COLO829 (cell line): ENCODE measurements around the gene UNC45B.
"Not testable (repeated sequence)": the region's sequence is repeated elsewhere in the genome, so short reads cannot be mapped to it uniquely, and the experiment has no call there.

Experiments used
- DNase-seq: peaks from one replicate; pipeline ENCODE4 v3.0.0; 2012; ENCODE audit warnings: low spot score

UNC45B gene

DNA sequence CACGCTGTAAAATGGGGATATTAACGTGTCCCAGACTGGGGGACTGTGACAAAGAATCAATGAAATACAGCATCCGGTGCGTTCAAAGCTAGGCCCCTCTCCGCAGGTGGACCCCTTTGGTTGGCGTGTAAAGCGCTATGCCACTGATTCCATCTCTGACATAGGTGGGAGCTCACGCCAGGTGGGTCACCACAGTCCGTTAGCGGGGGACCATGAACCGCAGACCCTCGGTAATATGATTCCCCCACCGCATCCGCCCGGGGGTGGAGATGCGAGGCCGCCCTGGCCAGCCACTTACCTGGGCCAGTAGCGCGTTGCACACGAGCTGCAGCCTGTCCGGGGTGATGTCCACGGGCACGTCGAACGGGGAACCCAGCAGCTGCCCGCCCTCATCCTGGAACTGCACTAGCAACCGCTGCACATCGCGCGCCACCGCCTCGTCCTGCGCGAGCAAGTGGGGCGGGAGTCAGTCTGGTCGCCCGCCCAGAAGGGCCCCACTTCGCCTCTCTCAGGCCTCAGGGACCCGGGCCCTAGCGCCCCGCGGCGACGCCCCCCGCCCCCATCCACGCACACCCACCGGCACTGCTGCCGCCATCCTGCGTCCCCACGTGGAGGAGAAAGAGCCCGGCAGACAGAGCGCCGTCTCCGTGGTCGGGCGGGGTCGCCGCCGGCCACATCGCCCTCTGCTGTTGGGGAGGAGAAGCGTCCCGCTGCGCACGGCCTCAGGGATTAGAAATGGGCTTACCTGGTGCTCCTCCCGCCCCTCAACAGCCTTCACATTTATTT is 5.7 kb upstream of the UNC45B start, which contains the start of gene NLE1:
Gene NLE1, minus strand, starts transcription at position 623 of the 786 bp plus-strand sequence. Its CDS starts 28 bp downstream, at position 595.
- peak; percentile 75 for DNase-seq

DNA sequence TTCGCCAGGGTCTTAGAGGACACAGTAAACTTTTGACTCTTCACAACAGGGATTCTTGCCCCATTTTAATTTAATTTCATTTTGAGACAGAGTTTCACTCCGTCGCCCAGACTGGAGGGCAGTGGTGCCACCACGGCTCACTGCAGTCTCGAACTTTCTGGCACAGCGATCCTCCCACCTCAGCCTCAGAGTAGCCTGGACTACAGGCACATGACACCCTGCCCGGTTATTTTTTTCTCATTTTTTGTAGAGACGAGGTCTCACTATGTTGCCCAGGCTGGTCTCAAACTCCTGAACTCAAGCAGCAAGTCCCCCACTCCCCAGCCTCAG is 5.2 kb upstream of the UNC45B start:
- DNase-seq = no peak

DNA sequence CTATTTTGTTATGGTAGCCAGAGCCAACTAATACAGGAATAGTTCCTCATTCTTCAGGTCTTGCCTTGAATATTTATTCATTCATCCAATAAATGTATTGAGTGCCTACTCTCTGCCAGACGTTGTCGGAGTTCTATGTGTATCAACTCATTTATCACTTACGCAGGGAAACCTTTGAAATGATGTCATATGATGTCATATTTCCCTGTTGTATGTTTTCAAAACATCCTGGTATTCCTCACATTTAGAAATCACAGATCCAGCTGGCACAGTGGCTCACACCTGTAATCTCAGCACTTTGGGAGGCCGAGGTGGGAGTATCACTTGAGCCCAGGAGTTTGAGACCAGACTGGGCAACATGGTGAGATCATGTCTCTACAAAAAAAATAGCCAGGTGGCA is 2.8 kb upstream of the UNC45B start:
- no peak for DNase-seq

DNA sequence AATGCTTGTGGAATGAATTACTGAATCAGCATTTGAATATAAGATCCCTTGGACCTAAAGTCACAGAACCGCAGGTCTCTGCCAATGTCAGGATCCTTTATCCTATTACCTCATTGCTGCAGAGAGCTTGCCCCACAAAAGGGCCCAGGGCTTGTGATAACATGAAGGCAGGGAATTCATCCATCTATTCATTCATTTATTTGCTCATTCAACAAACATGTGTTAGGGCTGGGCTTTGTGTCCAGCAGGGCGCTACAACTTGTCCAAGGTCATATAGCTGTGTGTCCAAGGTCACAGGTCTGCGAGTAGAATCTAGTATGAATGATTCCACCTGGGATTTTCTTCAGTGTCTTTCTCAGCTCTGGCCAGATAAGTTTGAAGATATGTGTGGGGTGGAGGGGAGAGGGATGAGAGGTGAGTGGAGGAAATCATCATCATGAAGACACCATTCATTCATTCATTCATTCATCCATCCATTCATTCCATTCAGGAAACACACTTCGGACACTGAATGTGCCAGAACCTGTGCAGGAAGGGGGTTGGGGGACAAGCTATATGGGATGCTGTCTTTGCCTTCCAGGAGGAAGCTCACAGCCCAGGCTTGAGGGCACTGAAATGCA is 1.3 kb upstream of the UNC45B start:
- DNase-seq = no peak

DNA sequence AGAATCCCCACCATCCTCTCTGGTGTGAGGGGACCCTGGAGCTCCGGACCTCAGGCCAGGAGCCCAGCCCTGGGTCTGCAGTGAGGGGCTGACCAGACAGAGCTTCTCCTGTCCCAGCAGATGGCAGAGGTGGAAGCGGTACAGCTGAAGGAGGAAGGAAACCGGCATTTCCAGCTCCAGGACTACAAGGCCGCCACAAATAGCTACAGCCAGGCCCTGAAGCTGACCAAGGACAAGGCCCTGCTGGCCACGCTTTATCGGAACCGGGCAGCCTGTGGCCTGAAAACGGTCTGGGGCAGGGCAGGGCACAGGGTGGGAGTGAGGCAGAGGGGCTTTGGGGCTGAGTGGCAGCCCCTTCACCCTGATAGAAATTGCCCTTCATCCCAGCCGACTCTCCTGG is 527 bp downstream of the UNC45B start:
- DNase-seq = no peak

DNA sequence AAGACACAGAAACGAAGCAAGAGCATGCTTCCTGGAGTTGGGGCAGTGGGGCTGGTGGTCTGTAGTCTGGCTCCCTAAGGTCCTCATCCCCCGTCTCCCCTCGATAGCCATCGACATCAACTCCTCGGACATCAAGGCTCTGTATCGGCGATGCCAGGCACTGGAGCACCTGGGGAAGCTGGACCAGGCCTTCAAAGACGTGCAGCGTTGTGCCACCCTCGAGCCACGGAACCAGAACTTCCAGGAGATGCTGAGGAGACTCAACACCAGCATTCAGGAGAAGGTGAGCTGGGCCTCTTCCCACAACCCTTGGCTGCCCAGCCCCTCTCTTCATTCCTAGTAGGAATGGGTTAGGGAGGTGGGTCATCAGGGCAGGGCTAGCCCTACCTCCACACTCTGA is 2.3 kb downstream of the UNC45B start:
- no peak for DNase-seq

DNA sequence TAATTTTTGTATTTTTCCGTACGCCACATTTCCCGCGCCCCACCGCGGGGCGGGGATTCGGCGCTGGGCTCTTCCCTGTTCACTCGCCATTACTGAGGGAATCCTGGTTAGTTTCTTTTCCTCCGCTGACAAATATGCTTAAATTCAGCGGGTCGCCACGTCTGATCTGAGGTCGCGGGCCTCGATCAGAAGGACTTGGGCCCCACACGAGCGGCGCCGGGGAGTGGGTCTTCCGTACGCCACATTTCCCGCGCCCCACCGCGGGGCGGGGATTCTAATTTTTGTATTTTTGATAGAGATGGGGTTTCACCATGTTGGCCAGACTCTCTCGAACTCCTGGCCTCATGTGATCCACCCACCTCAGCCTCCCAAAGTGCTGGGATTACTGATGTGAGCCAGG is 3.5 kb downstream of the UNC45B start:
- DNase-seq = not testable (repeated sequence)

DNA sequence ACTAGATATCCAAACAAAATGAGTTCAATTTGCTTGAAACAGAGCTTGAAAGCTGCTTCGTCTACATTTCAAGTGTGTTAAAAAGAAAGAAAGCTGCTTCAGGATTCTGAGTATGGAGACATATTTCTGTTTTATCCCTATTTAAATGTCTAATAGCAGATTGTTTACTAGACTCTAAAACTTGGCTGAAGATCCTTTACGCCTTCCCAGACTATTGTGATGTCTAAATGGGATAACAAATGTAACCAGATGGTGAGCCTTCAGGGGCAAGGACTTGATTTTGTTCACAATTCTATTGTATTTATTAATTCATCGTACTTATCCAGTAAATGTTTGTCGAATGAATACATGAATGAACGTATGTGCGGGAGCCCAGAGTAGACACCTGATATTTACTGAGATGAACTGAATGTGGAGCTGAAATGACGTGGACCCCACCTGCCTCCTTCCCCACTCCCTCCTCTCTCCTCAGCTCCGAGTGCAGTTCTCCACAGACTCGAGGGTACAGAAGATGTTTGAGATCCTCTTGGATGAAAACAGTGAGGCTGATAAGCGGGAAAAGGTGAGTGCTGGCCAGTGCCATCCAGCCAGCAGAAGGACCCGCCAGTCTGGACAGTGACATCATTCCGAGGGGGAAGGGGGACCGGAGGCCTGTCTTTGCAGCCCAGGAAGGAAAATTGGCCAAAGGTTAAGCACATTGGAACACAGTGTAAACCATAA is 5.0 kb downstream of the UNC45B start:
- no peak for DNase-seq

DNA sequence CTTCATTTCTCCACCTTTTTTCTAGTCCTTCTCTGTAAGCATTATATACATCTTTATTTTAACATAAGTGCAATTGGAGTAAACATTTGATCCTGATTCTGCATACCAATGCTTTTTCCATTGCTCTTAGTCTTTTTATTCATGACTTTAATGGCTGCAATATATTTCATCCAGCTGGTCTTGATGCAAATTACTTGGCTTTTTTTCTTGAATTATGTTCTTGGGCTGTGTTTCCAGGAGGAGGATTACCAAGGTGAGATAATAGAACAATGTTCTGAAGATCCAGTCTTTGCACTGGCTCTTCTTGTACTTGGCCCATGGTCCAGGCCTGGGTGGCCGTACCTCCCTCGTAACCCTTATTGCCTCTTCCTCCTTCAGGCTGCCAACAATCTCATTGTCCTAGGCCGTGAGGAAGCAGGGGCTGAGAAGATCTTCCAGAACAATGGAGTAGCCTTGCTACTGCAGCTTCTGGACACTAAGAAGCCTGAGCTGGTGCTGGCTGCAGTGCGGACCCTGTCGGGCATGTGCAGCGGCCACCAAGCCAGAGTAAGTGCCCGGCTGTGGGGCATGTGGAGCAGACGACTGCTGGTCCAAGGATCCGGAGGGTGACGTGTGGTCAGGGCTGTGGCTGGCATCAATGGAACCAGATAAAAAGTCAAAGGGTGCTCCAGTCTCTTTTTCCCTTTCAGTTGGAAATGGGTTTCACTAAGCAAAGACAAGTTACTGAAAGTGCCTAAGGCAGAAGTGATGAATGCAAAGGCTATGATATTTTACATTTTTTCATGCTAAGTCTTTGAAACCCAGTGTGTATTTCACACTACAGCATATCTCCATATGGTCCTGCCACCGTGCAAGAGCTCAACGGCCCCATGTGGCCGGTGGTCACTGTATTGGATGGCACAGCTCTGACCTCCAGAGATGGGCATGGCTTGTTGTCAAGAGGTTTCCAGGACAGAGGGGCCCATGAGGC is 6.9 kb downstream of the UNC45B start:
- DNase-seq = no peak

DNA sequence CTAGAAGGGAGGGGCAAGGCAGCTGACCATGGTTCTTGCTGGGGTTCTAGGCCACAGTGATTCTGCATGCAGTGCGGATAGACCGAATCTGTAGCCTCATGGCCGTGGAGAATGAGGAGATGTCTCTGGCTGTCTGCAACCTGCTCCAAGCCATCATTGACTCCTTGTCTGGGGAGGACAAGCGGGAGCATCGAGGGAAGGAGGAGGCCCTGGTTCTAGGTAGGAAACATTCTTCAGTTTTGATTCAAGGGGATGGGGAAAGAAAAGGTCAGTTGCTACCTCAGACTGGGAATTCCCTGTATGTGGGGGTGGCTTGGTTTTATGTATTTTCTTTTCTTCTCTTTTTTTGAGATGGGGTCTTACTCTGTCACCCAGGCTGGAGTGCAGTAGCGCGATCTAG is 7.6 kb downstream of the UNC45B start:
- no peak for DNase-seq

DNA sequence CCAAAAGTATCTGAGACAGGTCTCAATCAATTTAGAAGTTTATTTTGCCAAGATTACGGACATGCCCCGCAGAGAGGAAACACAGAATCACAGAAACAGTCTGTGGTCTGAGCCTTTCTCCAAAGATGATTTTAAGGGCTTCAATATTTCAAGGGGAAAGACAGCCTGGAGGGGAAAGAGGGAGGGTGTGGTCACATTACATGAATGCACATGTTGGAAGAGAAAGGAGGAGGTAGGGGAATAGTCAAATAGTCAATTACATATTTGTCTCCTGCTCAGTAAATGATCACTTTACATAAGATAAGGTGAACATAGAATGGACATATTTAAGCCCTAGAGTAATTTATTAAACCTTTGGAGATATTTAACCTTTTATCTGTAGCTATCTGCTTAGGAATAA is 12.3 kb downstream of the UNC45B start:
- no peak for DNase-seq

DNA sequence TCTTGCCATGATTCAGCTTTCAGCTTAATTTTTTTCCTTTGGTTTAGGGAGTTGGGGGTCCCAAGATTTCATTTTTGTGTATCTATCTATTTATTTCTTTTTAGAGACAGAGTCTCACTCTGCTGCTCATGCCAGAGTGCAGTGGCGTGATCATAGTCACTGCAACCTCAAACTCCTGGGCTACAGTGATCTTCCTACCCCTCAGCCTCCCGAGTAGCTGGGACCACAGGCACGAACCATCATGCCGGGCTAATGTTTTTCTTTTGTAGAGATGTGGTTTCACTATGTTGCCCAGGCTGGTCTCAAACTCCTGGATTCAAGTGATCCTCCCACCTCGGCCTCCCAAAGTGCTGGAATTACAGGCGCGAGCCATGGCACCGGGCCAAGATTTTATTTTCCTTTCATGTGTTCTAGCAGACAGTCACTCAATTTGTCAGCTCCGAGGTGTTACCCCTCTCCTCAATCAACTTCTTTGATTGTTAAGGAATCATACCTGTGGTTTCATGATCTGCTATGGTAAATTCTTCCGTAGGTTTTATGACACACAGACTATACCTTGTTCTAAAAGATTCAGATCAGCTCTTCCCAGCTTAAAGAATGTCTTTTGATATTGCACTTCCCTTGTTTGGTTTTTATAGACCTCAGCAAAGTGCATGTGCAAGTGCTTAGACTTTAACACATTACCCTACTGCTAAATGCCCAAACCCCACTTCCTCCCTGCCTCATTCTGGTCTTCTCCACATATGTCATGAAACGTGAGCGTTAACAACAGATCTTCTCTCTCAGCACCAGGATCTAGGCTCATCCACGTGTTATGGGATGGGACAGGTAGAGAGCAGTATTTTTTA is 13.0 kb downstream of the UNC45B start:
- DNase-seq = no peak

DNA sequence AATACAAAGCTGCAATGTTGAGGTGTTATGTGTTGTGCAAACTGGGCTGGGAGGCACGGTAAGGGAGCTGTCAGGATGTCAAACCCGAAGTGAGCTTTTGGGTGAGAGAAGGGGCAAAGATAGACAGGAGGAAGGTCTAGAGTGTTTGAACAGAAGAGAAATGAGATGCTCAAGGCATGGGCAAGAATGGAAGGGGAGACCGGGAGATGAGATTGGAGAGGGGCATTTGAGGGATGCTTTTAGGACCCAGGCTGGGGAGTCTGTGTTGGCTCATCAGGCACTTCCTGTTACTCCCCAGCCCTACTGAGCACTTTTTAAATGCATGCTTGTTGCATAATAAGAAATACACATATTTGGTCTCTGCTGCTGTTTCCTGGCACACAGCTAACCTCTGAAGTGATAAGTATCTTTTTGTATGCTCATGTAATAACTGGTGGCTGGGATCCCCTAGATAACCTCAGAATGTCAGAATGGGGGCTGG is 13.7 kb downstream of the UNC45B start:
- no peak for DNase-seq

DNA sequence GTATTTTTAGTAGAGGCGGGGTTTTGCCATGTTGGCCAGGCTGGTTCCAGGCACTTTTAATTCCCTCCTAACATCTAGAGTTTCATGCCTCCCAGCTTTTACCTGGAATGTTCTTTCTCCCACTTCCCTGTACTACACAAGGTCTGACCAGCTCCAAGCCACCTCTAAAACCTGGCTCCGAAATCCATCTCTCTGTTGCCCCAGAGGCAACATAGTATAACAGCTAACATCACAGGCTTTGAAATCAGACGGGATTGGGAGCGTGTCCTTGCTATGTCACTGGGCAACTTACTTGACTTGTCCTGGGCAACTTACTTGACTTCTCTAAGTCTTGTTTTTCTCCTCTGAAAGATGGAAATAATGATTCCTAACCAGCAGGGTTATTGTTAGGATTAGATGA is 15.1 kb downstream of the UNC45B start:
- no peak for DNase-seq

DNA sequence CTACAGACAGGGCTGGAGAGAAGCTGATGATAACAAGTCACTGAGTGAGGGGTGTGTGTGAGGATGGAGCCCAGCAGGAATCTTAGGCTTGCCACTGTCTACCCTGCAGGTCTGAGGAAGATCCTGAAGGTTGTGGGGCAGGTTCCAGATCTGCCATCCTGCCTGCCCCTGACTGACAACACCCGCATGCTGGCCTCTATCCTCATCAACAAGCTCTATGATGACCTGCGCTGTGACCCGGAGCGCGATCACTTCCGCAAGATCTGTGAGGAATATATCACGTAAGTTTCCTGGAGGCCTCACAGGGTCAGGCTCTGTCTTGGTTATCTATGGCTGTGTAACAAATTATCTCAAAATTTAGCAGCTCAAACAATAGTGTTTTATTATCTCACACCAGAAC is 16.3 kb downstream of the UNC45B start:
- no peak for DNase-seq

DNA sequence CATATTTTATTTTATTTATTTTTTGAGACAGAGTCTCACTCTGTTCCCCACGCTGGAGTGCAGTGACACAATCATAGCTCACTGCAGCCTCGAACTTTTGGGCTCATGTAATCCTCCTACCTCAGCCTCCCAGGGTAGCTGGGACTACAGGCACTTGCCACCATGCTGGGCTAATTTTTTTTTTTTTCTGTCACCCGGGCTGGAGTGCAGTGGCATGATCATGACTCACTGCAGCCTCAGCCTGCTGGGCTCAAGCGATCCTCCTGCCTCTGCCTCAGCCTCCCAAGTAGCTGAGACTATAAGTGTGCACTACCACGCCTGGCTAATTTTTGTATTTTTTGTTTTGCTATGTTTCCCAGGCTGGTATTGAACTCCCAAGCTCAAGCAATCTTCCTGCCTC is 17.1 kb downstream of the UNC45B start:
- no peak for DNase-seq

DNA sequence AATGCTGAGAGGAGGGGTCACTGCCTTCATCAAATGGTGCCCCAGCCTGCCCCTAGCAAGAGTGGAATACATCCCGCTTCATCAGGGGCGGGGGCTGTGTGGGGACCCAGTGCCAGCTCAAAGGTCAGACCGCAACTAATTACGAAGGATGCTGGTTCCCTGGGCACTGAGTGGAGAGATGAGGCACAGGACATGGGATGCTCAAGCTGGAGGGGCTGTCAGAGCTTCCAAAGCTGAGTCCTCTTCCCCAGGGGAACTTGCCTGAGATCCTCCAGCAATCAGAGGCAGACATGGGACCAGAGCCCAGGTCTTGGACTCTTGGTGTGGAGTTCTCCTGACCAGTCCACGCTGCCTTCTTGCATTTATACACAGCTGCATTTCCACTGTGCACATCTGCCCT is 18.9 kb downstream of the UNC45B start:
- no peak for DNase-seq

DNA sequence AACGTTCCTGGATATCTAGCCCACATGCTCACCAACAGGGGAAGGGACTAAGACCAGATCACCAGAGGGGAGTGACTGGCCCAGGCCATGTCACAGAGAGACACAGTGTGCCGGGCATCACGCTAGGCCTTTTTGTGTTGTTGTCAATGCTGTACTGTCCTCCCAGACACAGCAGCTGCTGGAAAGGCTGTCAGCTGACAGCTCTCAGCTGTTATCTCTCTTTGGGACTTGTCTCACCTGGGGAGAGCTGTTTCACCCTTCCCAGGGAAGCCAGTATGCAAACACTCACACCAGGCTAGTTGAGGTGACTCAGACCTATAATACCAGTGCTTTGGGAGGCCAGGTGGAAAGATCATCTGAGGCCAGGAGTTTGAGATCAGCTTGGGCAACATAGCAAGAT is 19.4 kb downstream of the UNC45B start:
- no peak for DNase-seq

DNA sequence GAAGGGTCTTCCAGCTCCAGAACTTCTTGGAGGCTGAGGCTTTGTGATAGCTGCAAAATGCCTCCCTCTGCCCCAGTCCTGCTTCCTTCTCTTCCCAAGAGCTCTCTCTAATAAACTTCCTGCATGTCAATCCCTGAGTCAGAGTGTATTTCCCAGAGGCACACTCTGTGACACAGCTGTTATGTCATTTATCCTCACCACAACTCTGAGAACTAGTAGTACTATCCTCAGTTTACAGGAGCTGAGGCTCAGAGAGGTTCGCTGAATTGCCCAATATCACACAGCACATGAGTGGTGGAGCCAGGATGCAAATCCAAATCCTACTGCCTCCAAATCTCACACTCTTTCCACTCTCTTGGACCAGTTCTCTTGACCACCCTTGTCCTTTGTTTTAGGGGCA is 20.0 kb downstream of the UNC45B start:
- no peak for DNase-seq

DNA sequence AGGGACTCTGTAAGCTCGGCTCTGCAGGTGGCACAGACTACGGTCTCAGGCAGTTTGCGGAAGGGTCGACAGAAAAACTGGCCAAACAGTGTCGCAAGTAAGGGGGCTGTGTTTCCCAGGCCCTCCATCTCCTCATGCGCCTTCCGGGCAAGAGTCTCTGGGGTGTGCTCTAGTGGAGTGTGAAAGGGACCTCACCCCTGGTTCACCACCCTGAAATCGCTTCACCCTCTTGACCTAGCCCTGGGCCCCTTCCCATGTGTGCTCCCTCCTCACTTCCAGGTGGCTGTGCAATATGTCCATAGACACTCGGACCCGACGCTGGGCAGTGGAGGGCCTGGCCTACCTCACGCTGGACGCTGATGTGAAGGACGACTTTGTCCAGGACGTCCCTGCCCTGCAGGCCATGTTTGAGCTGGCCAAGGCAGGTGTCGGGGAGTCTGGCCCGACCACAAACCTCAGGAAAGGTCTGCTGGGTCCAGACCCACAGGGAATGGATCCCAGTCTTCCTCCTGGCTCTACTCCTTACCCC is 22.3 kb downstream of the UNC45B start:
- no peak for DNase-seq
